Measurements from ENCODE around the gene SELENOK. TPM values are rescaled to one million over a fixed set of nuclear protein-coding genes. Genes with fewer than 3 reads are reported as not detected.

The SELENOK gene
- total and polyA plus RNA-seq, 2 of the 4 experiments (the other 2 are of a cell fraction), result 35.5 to 37.1 TPM

GRCh38 chr3:53863145-53863544 lies 28.5 kb downstream of the SELENOK start:
- H3K36me3 ChIP-seq (ENCODE audit: control insufficient read depth, insufficient read depth, low read length), result peaks cover 27% of the 10 kb centered on the region
- H2AK9ac ChIP-seq (replicated peaks; ENCODE audit: low read depth, low read length, poor library complexity), result no peak overlapping the region
- H2AFZ ChIP-seq (replicated peaks; ENCODE audit: low read length, poor library complexity), result no peak overlapping the region
- DNase-seq (no peak), ATAC-seq (ENCODE audit: low read depth) (no peak)
- H3K4me1 ChIP-seq (ENCODE audit: control insufficient read depth, insufficient read depth, low read length), result no peaks in the 10 kb centered on the region
- H3K27ac ChIP-seq (ENCODE audit: insufficient read depth, low read length), result no peak overlapping the region
- peaks cover 0 to 2% of the 10 kb centered on the region in 2 experiments; a peak in 1 of 4 replicates for H3K79me1 ChIP-seq (ENCODE audit: low read depth in 1 of 2, low read length in 2 of 2)
- ChIA-PET POLR2A (ENCODE audit: unreplicated experiment) (no interaction called here), CTCF (interaction anchor here (1.3 kb wide), 1 partner anchor 11 kb away, joined by 4 read pairs; no protein-coding TSS in a partner anchor)
- H2AK5ac ChIP-seq (ENCODE audit: low read depth, low read length), result no peak overlapping the region
- no peak overlapping the region for H3K56ac ChIP-seq (ENCODE audit: extremely low read depth, insufficient read depth, low read length)
- no peaks in the 10 kb centered on the region for H4K20me1 ChIP-seq (ENCODE audit: insufficient read depth, low read length)
- no peak overlapping the region for H4K8ac ChIP-seq (ENCODE audit: low read depth in 2 of 2, low read length in 2 of 2)
- no peak overlapping the region for H2BK15ac ChIP-seq (ENCODE audit: low read depth, low read length)
- no peak overlapping the region for H3K4me2 ChIP-seq (ENCODE audit: low read depth, low read length)
- H2BK20ac ChIP-seq (ENCODE audit: low read depth, low read length), result no peak overlapping the region
- H3K4me3 ChIP-seq (ENCODE audit: insufficient read depth, low read depth, low read length), result no peak overlapping the region
- no TSS peak for BruUV-seq (replicated peaks)
- H3K9me1 ChIP-seq (ENCODE audit: insufficient read depth, low read length), result no peaks in the 10 kb centered on the region
- H2BK120ac ChIP-seq (ENCODE audit: low read depth, low read length), result no peak overlapping the region
- no peak overlapping the region for H3K18ac ChIP-seq (ENCODE audit: low read depth, low read length)
- in situ Hi-C loops (cut with MboI; ENCODE audit: low sequenced_read_pairs) (no loop called here), dilution Hi-C loops (cut with HindIII; ENCODE audit: low sequenced_read_pairs, unreplicated experiment) (no loop called here), intact Hi-C loops (cut with micrococcal nuclease) (no loop called here)
- no peak overlapping the region for H2BK5ac ChIP-seq (ENCODE audit: low read depth, low read length, poor library complexity, severe bottlenecking)
- no peak for TF ChIP-seq CEBPB (IDR thresholded peaks at IDR 0.05; ENCODE audit: low read depth, low read length)
- TF ChIP-seq BHLHE40 (IDR thresholded peaks at IDR 0.05; ENCODE audit: low read depth, low read length), result no peak
- TF ChIP-seq USF2 (IDR thresholded peaks at IDR 0.05; ENCODE audit: low read depth, low read length), result no peak
- TF ChIP-seq RFX5 (IDR thresholded peaks at IDR 0.05; ENCODE audit: low read depth, low read length), result no peak
- no peak for TF ChIP-seq NFE2L2 (IDR thresholded peaks at IDR 0.05; ENCODE audit: low read depth, low read length)
- no peak for TF ChIP-seq RAD21 (IDR thresholded peaks at IDR 0.05; ENCODE audit: low read length)
- no peak for TF ChIP-seq CTCF (conservative IDR thresholded peaks at IDR 0.05; ENCODE audit: low read depth, low read length)
- no peak for TF ChIP-seq FOS (IDR thresholded peaks at IDR 0.05; ENCODE audit: low read depth, low read length)
- TF ChIP-seq MXI1 (IDR thresholded peaks at IDR 0.05; ENCODE audit: borderline replicate concordance, low read depth, low read length), result no peak
- no peak for TF ChIP-seq CHD1 (IDR thresholded peaks at IDR 0.05; ENCODE audit: low read depth, low read length)
- no peak for TF ChIP-seq MAZ (IDR thresholded peaks at IDR 0.05; ENCODE audit: borderline replicate concordance, low read depth, low read length)
- TF ChIP-seq MAFK (IDR thresholded peaks at IDR 0.05; ENCODE audit: low read depth, low read length), result no peak
- TF ChIP-seq RCOR1 (IDR thresholded peaks at IDR 0.05; ENCODE audit: insufficient replicate concordance, low read length), result no peak
- no peak for TF ChIP-seq SMC3 (IDR thresholded peaks at IDR 0.05; ENCODE audit: low read depth, low read length)
- TF ChIP-seq POLR2A (IDR thresholded peaks at IDR 0.05; ENCODE audit: low read depth, low read length), result no peak
- TF ChIP-seq ELK1 (IDR thresholded peaks at IDR 0.05; ENCODE audit: borderline replicate concordance, low read depth, low read length), result no peak
- WGBS, 2 experiments (ENCODE audit: extremely low coverage in 2 of 2, insufficient read length in 1 of 2), result no CpG with 5 or more reads among the region's 1 CpG
- H4K91ac ChIP-seq (ENCODE audit: insufficient read depth, low read depth, low read length), result no peak overlapping the region
- no peak overlapping the region for H4K5ac ChIP-seq (ENCODE audit: low read depth, low read length)
- no peak overlapping the region for H3K4ac ChIP-seq (ENCODE audit: low read depth, low read length)
- H3K9ac ChIP-seq (ENCODE audit: low read depth, low read length), result no peak overlapping the region
- no peak overlapping the region for H3K23ac ChIP-seq (ENCODE audit: low read depth, low read length)
- no peaks in the 10 kb centered on the region for H3K27me3 ChIP-seq (ENCODE audit: control insufficient read depth, insufficient read depth, low read length)
- no peaks in the 10 kb centered on the region for H3K9me3 ChIP-seq (ENCODE audit: control insufficient read depth, insufficient read depth, low read length)
- H3K14ac ChIP-seq (replicated peaks; ENCODE audit: low read depth, low read length), result no peak overlapping the region

Data from IMR-90 (cell line).